GM18861 (cell line): ENCODE data around the gene RNF213.

ENCODE experiments used
- ATAC-seq: cut with Tn5 transposase; IDR thresholded peaks from one replicate; pipeline ENCODE4 v1.9.1; 2021; ENCODE audit not compliant: unreplicated experiment

The RNF213 gene

GRCh38 chr17:80346498-80347275, 86.0 kb downstream of the RNF213 start:
- ATAC-seq = no peak

DNA sequence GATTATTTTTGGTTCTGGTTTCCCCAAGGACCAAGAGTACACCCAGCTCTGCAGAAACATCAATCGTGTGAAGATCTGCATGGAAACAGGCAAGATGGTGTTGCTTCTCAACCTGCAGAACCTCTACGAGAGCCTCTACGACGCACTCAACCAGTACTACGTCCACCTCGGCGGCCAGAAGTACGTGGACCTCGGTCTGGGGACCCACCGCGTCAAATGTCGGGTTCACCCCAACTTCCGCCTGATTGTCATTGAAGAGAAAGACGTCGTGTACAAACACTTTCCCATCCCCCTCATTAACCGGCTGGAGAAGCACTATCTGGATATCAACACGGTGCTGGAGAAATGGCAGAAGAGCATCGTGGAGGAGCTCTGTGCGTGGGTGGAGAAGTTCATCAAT, 86.9 kb downstream of the RNF213 start:
- no peak for ATAC-seq

GRCh38 chr17:80347948-80348351, 87.3 kb downstream of the RNF213 start:
- ATAC-seq = no peak

DNA sequence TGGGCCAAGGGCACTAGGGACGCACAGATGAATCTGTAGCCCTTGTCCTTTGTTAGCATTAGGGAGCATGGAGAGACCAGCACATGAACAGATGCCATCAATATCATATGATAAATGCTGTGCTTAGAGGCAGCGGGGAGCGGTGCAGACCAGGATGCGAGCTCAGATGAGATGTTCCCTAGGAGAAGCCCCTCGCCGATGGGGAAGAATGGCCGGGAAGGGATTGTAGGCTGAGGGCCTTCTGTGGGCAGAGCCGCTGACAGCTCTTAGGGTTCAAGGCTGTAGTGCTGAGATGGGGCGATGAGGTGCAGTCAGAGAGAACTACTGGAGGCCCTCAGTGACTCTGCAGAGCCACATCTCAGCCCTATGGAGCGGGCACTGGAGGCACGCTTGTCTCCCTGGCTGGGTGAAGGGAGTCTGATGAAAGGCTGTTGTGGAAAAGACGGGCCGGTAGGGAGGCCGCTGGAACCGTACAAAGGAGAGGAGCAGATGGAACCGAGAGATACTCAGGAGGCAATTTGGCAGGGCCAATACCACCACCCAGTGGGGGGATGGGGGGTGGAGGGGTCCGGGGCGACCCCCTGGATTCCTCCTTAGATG, 88.0 kb downstream of the RNF213 start:
- ATAC-seq = no peak

DNA sequence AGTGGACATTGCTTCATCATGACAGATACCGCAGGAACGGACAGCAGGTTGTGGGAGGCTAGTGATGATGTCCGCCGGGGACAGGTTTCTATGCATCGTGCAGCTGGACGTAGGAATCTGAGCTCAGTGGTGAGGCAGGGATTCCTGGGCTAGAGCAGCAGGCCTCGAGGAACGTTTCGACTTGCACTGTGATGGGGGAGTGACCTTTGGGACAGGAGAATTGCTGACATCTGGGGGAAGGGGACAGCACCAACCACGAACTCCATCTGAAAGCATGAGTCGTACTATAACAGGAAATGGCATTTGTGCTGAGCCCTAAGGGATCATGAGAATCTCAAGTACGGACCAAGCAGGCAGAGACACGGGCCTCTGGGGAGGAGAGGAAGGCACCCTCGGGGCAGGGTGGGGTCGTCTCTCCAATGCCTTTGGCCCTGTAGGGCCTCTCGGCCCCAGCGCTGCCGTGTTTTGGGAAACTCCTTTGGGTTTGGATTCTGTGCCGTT, 88.5 kb downstream of the RNF213 start:
- no peak for ATAC-seq

GRCh38 chr17:80349751-80350150, 89.1 kb downstream of the RNF213 start:
- no peak for ATAC-seq

GRCh38 chr17:80352216-80352895, 91.7 kb downstream of the RNF213 start:
- no peak for ATAC-seq

GRCh38 chr17:80352991-80353665, 92.5 kb downstream of the RNF213 start:
- no peak for ATAC-seq

GRCh38 chr17:80353718-80354275, 93.1 kb downstream of the RNF213 start:
- no peak for ATAC-seq

DNA sequence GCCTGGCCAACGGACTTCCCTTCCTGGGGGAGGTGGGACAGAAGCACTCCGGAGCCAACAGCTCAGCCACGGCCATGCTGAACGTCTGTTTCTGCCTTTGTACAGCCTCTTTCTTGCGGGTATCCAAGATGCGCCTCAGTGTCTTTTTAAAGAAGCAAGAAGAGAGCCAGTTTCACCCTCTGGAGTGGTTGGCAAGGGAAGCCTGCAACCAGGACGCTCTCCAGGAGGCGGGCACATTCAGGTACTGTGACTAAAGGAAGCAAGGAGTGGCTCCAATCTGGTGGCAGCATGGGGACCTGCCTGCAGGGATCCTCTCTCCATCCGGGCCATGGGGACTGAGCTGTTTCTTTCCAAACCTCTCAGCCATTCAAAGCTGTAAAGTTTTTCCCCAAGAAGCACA, 93.7 kb downstream of the RNF213 start:
- no peak for ATAC-seq

- ATAC-seq = no peak
These were observed 95.7 kb downstream of the RNF213 start for GRCh38 chr17:80356231-80356856.

DNA sequence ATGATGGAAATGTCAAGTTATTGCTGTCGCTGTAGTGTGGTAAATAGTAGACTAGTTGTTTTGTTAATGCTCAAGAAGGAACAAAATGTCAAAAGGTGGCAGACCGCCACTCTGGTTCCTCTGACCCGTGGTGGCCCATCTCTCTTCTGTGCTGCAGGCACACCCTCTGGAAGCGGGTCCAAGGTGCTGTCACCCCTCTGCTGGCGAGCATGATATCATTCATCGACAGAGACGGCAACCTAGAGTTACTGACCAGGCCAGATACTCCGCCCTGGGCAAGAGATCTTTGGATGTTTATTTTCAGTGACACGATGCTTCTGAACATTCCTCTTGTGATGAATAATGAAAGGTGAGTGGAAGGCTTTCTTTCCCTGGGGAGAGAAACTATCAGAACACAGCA, 97.5 kb downstream of the RNF213 start:
- no peak for ATAC-seq

GRCh38 chr17:80358861-80359260, 98.2 kb downstream of the RNF213 start:
- no peak for ATAC-seq

DNA sequence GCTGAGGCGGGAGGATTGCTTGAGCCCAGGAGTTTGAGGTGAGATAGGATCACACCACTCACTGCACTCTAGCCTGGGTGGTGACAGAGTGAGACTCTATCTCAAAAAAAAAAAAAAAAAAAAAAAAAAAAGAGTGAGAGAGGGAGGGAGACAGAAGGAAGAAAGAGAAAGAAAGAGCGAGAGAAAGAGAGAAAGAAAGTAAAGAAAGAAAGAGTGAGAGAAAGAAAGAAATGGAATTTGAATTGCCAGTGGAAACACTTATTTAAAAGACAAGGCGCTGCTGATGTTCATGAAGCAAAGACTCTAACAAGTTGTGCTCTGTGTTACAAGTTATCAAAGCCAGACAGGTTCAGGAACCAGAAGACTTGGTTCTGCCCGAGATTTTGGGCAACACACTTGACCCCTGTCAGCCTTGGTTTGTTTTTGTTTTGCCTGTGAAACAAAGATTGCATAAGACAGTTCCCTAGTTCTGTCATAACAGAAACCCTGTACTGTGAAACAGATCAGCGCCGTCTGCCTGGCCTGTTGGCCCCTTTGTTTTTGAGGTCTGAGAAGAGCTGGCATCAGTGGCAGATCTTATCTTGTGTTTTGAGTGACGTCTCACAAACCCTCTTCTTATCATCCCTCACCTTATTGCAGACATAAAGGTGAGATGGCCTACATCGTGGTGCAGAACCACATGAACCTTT, 98.9 kb downstream of the RNF213 start:
- no peak for ATAC-seq

- no peak for ATAC-seq
These were observed 99.7 kb downstream of the RNF213 start for GRCh38 chr17:80360396-80360795.

GRCh38 chr17:80361495-80362220, 101.0 kb downstream of the RNF213 start:
- no peak for ATAC-seq

GRCh38 chr17:80362428-80363119, 101.9 kb downstream of the RNF213 start:
- no peak for ATAC-seq

- no peak for ATAC-seq
These were observed 102.5 kb downstream of the RNF213 start for GRCh38 chr17:80363120-80363515.
